ENCODE results near the gene EZR. TPM values are rescaled to one million over a fixed set of nuclear protein-coding genes. Genes with fewer than 3 reads are reported as not detected.
A peak's percentile ranks its signal among the peaks of the same experiment; 100 is the strongest.

Gene EZR
- total and polyA plus RNA-seq, 2 of the 8 experiments (the other 6 are each of a cell fraction or from before 2014, with no cell fraction given): 122 to 286 TPM

DNA sequence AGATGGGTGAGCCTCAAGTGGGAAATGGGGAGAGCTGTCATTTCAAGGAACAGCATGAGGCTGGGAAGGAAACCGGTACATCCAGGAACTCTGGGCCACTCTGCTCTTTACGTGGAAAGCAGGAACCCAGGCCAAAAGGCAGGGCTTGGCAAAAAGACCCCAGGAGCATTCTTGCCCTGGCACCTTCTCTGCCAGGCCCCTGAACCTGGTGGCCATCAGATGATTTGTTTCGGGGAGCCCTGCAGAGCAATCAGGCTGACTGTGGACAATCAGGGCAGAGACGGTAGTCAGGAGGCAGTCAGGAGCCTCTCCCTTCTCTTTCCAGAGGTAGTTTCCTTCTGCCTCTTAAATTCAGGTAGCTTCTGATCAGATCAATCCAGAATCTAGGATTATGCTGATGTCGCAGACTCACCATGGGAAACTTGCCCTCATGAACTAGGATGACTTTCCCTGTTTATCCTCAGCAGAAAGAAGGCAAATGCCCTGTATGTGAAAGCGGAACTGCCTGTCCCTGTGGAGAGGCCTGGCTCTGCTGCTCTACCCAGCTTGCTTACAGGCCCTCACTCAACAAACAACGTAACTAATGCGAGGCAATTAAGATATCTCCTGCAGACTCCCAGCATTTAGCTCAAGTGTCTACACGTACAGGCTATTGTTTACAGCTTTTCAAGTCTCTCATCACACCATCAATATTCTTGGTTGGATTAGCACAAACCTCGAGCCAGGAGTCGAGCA is 36.6 kb downstream of the EZR start:
- DNase-seq (ENCODE audit: low read depth in 1 of 2, low spot score in 2 of 2) (no peak), FAIRE-seq (no peak)
- peaks cover 43 to 95% (median 80%) of the 10 kb centered on the region in 4 experiments for H3K36me3 ChIP-seq (ENCODE audit: control insufficient read depth in 2 of 4, insufficient read depth in 4 of 4, low read length in 3 of 4)
- peaks cover 0 to 80% of the 10 kb centered on the region in 2 experiments; a peak in 3 of 4 replicates for H3K79me2 ChIP-seq (ENCODE audit: control insufficient read depth in 1 of 2, insufficient read depth in 2 of 2, low read length in 2 of 2)
- H2BK20ac ChIP-seq (ENCODE audit: low read length): no peak overlapping the region
- H3K4me3 ChIP-seq (ENCODE audit: extremely low read depth in 1 of 4, insufficient read depth in 2 of 4, low read depth in 3 of 4, low read length in 4 of 4): no peak overlapping the region
- no peak overlapping the region for H4K5ac ChIP-seq (ENCODE audit: insufficient read length, low read depth, low read length)
- H3K4me2 ChIP-seq (ENCODE audit: insufficient read depth in 1 of 2, low read depth in 2 of 2, low read length in 2 of 2): no peak overlapping the region
- H2AFZ ChIP-seq (ENCODE audit: low read length): no peak overlapping the region
- H3K18ac ChIP-seq (ENCODE audit: extremely low read depth, low read length): no peak overlapping the region
- H3K9me3 ChIP-seq (ENCODE audit: insufficient read depth in 2 of 2, low read depth in 1 of 2, low read length in 1 of 2): no peaks in the 10 kb centered on the region
- H3K4me1 ChIP-seq (replicated peaks in 1 of 4; ENCODE audit: control insufficient read depth in 3 of 4, insufficient read depth in 4 of 4, low read length in 3 of 4): peaks cover 0 to 2% (median under 1%) of the 10 kb centered on the region in 4 experiments; a peak in 2 of 7 replicates
- TF ChIP-seq POLR2A (IDR thresholded peaks at IDR 0.05; ENCODE audit: control extremely low read depth in 1 of 2, low read depth in 2 of 2, low read length in 2 of 2): peak in 1 of 2 experiments; percentile 14; a peak in 1 of 3 replicates
- TF ChIP-seq EP300 (IDR thresholded peaks at IDR 0.05; ENCODE audit: borderline replicate concordance in 1 of 2, low read depth in 2 of 2, low read length in 2 of 2): no peak
- H4K91ac ChIP-seq (replicated peaks; ENCODE audit: insufficient read length, low read length): no peak overlapping the region
- H3K79me1 ChIP-seq (ENCODE audit: low read depth, low read length): peaks cover 15% of the 10 kb centered on the region; the same call in 1 of the 2 replicates
- no peak overlapping the region for H3K27ac ChIP-seq (ENCODE audit: low read depth, low read length)
- H2BK120ac ChIP-seq (replicated peaks; ENCODE audit: low read depth, low read length): no peak overlapping the region
- H2AK5ac ChIP-seq (ENCODE audit: low read depth, low read length): no peak overlapping the region
- H3K27me3 ChIP-seq (replicated peaks in 1 of 4; ENCODE audit: control insufficient read depth in 3 of 4, extremely low read depth in 1 of 4, insufficient read depth in 3 of 4, low read length in 3 of 4): no peaks in the 10 kb centered on the region
- POLR2A ChIA-PET (ENCODE audit: partially characterized antibody): interaction anchor here (1.2 to 7.6 kb wide), 3 partner anchors 10 to 27 kb away, joined by 4 to 75 read pairs (median 20); no protein-coding TSS in a partner anchor
- no peak overlapping the region for H3K14ac ChIP-seq (ENCODE audit: insufficient read length)
- no peak overlapping the region for H2BK12ac ChIP-seq (ENCODE audit: low read depth, low read length)
- no peaks in the 10 kb centered on the region for H3K23me2 ChIP-seq (ENCODE audit: low read depth, low read length)
- no peak overlapping the region for H3K56ac ChIP-seq (replicated peaks; ENCODE audit: insufficient read length, low read depth, low read length)
- WGBS, 2 experiments (ENCODE audit: extremely low coverage in 1 of 2, insufficient coverage in 1 of 2, insufficient read length in 1 of 2, insufficient replicate concordance in 2 of 2, low coverage in 1 of 2, low lambda C conversion rate in 2 of 2, missing lambda C conversion rate in 1 of 2): 90% methylated on average over 11 of the region's 11 CpGs; no CpG with 5 or more reads in 1 of the 2 experiments
- H4K20me1 ChIP-seq (replicated peaks in 1 of 2; ENCODE audit: control insufficient read depth in 1 of 2, insufficient read depth in 2 of 2, low read length in 2 of 2): peaks cover 6 to 20% of the 10 kb centered on the region in 2 experiments
- H3K23ac ChIP-seq (ENCODE audit: insufficient read length): no peak overlapping the region
- H3K4ac ChIP-seq (replicated peaks; ENCODE audit: insufficient read length, low read depth, low read length): no peak overlapping the region
- H3K9ac ChIP-seq (replicated peaks in 1 of 4; ENCODE audit: extremely low read depth in 1 of 4, low read depth in 3 of 4, low read length in 3 of 4): no peak overlapping the region
- no peak overlapping the region for H2BK5ac ChIP-seq (ENCODE audit: low read depth, low read length)
- H4K8ac ChIP-seq (ENCODE audit: extremely low read depth, insufficient read depth, low read length): no peak overlapping the region
- CTCF ChIA-PET (ENCODE audit: partially characterized antibody): interaction anchor here (1.1 to 4.5 kb wide), 8 partner anchors 10 to 190 kb away, joined by 3 to 19 read pairs (median 7); no protein-coding TSS in a partner anchor
- no peak overlapping the region for H2BK15ac ChIP-seq (ENCODE audit: low read length)
